ENCODE data around the gene GDF10. TPM values are rescaled to one million over a fixed set of nuclear protein-coding genes. Genes with fewer than 3 reads are reported as not detected.

The GDF10 gene
- total RNA-seq, 4 donors from 2014 or later: 3.6 to 9.6 (median 7.3) TPM

DNA sequence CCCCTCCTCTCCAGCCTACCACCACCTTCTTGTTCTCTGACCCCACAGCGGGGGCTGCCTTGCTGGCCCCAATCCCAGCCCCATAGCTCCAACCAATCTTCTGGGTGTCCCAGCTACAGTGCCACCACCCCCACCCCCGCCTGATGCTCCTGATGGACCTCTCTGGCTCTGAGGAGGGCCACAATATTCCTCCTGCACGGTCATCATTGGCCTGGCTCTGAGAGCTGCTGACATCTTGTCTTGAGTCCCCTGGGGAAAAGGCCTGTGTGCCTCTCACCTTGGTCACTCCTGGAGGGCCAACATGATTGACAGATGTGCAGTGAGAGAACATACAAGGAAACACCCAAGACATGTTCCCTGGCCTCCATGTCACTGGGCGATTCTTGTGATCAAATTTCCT, 29.9 kb downstream of the GDF10 start:
- no peaks in the 10 kb centered on the region for H3K9me3 ChIP-seq
- DNase-seq: no peak
- intact Hi-C loops (cut with DNase I): no loop called here
- H3K27me3 ChIP-seq: no peaks in the 10 kb centered on the region
- WGBS, 2 donors: 83 to 97% methylated on average over 3 to 4 of the region's 4 CpGs
- TF ChIP-seq, protein P1, sequence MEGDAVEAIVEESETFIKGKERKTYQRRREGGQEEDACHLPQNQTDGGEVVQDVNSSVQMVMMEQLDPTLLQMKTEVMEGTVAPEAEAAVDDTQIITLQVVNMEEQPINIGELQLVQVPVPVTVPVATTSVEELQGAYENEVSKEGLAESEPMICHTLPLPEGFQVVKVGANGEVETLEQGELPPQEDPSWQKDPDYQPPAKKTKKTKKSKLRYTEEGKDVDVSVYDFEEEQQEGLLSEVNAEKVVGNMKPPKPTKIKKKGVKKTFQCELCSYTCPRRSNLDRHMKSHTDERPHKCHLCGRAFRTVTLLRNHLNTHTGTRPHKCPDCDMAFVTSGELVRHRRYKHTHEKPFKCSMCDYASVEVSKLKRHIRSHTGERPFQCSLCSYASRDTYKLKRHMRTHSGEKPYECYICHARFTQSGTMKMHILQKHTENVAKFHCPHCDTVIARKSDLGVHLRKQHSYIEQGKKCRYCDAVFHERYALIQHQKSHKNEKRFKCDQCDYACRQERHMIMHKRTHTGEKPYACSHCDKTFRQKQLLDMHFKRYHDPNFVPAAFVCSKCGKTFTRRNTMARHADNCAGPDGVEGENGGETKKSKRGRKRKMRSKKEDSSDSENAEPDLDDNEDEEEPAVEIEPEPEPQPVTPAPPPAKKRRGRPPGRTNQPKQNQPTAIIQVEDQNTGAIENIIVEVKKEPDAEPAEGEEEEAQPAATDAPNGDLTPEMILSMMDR (IDR thresholded peaks at IDR 0.05): no peak
- no peaks in the 10 kb centered on the region for H3K36me3 ChIP-seq
- H3K4me3 ChIP-seq (replicated peaks in 1 of 3): no peak overlapping the region
- no peak overlapping the region for H3K27ac ChIP-seq
- no peaks in the 10 kb centered on the region for H3K4me1 ChIP-seq

DNA sequence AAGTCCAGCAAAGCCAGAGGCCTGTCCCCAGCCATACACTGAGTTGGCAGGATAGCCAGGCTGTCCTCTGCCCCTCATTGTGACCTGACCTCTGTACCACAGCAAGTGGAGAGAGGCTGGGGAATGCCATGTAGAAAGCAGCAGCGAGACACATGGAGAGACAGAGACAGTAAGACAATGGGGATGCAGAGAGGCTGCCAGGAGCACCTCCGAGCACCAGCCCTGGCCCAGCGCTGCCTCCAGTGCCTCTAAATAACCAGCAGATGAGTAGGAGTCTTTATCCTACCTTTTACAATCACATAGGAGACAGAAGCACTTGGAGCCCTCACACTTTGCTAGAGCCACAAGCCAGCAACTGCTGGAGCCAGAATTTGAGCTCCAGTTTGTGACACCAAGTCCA, 30.4 kb downstream of the GDF10 start:
- H3K27ac ChIP-seq: no peak overlapping the region
- TF ChIP-seq, protein P1 (IDR thresholded peaks at IDR 0.05): no peak
- no peak for TF ChIP-seq POLR2A (IDR thresholded peaks at IDR 0.05)
- H3K9me3 ChIP-seq: no peaks in the 10 kb centered on the region
- no peaks in the 10 kb centered on the region for H3K36me3 ChIP-seq
- H3K4me3 ChIP-seq (replicated peaks in 1 of 3): no peak overlapping the region
- WGBS, 2 donors: 94 to 96% methylated on average over 3 of the region's 3 CpGs
- no peak for DNase-seq
- H3K4me1 ChIP-seq: no peaks in the 10 kb centered on the region
- intact Hi-C loops (cut with DNase I): no loop called here
- no peaks in the 10 kb centered on the region for H3K27me3 ChIP-seq

DNA sequence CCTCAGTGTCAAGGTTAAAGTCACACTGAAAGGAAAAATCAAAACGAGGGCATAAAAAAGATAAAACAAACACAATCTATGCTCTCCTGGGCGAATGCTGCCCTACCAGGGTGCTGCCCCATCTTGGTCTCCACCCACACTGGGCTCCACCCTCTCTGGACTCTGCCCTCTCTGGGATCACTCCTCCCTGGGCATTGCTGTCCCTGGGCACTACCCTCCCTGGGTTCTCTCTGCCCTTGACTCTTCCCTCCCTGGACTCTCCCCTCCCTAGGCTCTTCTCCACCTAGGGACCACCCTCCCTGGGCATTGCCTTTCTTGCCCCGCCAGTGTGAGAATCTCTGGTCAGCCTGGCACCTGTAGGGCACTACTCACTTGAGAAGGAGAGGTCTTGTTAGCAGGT, 30.8 kb downstream of the GDF10 start:
- H3K27me3 ChIP-seq: no peaks in the 10 kb centered on the region
- no peaks in the 10 kb centered on the region for H3K4me1 ChIP-seq
- intact Hi-C loops (cut with DNase I): no loop called here
- no peaks in the 10 kb centered on the region for H3K9me3 ChIP-seq
- H3K4me3 ChIP-seq (replicated peaks in 1 of 3): no peak overlapping the region
- TF ChIP-seq, protein P1 (IDR thresholded peaks at IDR 0.05): no peak
- TF ChIP-seq POLR2A (IDR thresholded peaks at IDR 0.05): no peak
- no peak for DNase-seq
- WGBS, 2 donors: 76 to 81% methylated on average over 3 of the region's 3 CpGs
- no peak overlapping the region for H3K27ac ChIP-seq
- no peaks in the 10 kb centered on the region for H3K36me3 ChIP-seq

DNA sequence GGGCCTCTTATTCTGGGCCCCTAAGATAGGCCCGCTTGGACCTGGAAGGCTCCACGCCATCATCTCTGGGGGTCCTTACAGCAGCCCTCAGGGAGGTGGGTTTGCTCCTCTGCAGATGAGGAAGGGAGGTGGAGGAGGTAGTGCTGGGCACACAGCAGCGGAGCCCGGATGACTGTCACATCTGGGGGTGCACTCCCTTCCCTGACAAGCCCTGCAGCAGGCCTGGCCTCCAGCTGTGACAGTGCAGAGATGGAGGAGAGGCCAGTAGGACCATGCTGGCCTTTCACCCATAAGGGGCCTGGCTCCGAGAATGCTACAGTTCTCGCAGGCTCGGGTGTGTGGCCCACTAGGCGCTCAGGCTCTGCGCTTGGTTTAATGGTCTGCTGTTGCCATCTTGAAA, 31.5 kb downstream of the GDF10 start:
- no peaks in the 10 kb centered on the region for H3K9me3 ChIP-seq
- 93 to 94% methylated on average over 6 to 9 of the region's 9 CpGs for WGBS, 2 donors
- H3K4me3 ChIP-seq (replicated peaks in 1 of 3): no peak overlapping the region
- H3K27ac ChIP-seq: no peak overlapping the region
- TF ChIP-seq, protein P1 (IDR thresholded peaks at IDR 0.05): no peak
- TF ChIP-seq POLR2A (IDR thresholded peaks at IDR 0.05): no peak
- intact Hi-C loops (cut with DNase I): no loop called here
- H3K4me1 ChIP-seq: no peaks in the 10 kb centered on the region
- no peak for DNase-seq
- no peaks in the 10 kb centered on the region for H3K36me3 ChIP-seq
- H3K27me3 ChIP-seq: no peaks in the 10 kb centered on the region

DNA sequence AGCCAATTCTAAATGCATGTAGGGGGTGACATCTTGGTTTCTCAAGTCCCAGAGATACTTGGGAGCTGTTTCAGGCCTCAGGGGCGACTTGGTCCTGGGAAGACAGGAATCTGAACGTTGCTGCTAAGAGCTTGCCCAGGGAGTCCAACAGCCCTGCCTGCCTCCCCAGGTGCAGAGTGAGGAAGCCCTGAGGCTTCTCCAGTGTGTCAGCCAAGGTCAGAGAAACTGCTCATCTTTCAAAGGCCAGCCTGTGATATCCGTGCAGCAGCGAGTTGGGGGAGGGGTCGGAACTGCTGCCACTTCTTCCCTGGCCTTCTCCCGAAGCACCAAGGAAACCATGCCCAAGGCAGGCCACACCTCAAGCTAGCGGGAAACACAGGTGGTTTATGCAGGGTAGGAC, 32.0 kb downstream of the GDF10 start:
- Histone ChIP-seq H3K27ac (no peak overlapping the region), H3K4me3 (replicated peaks in 1 of 3) (no peak overlapping the region), H3K4me1 (no peaks in the 10 kb centered on the region), H3K27me3 (no peaks in the 10 kb centered on the region), H3K36me3 (no peaks in the 10 kb centered on the region), H3K9me3 (no peaks in the 10 kb centered on the region)
- no peak for TF ChIP-seq POLR2A (IDR thresholded peaks at IDR 0.05)
- TF ChIP-seq, protein P1 (IDR thresholded peaks at IDR 0.05): no peak
- DNase-seq: no peak
- intact Hi-C loops (cut with DNase I): no loop called here
- 79 to 82% methylated on average over 7 of the region's 7 CpGs for whole genome bisulfite sequencing, 2 donors
